GM13976 (cell line): ENCODE data around the gene LEPROT.

Source experiments
- DNase-seq: peaks from one replicate; pipeline ENCODE4 v3.0.0; 2012; ENCODE audit warnings: low spot score
- CTCF ChIP-seq: IDR thresholded peaks from 2 replicates; pipeline ENCODE4 v1.5.1; 2012; ENCODE audit warnings: borderline replicate concordance, mild to moderate bottlenecking; ENCODE audit not compliant: insufficient read depth; ENCODE audit errors: extremely low read depth, missing control alignments, control extremely low read depth
- in situ Hi-C: fragments of 300-500 bp; cut with MboI; formaldehyde crosslinking; loops from one replicate; pipeline ENCODE4 v1.12.0; 2022; ENCODE audit warnings: low sequenced_read_pairs, mixed read lengths, inconsistent platforms; ENCODE audit not compliant: unreplicated experiment

Gene LEPROT

GRCh38 chr1:65477414-65478378 is 57.2 kb downstream of the LEPROT start:
- no peak for DNase-seq
- no peak for TF ChIP-seq CTCF
- in situ Hi-C loops, result no loop called here

- no peak for TF ChIP-seq CTCF
- in situ Hi-C loops, result no loop called here
These were observed 58.0 kb downstream of the LEPROT start for GRCh38 chr1:65478379-65479026.

GRCh38 chr1:65479554-65480204 is 59.2 kb downstream of the LEPROT start:
- no peak for DNase-seq
- in situ Hi-C loops, result no loop called here
- TF ChIP-seq CTCF, result no peak

More at GRCh38 chr1:65478379-65479026, 58.0 kb downstream of the LEPROT start:
- no peak for DNase-seq

GRCh38 chr1:65480684-65481405 is 60.4 kb downstream of the LEPROT start:
- no peak for DNase-seq
- TF ChIP-seq CTCF, result no peak
- in situ Hi-C loops, result no loop called here

- DNase-seq, result no peak
- in situ Hi-C loops, result no loop called here
- no peak for TF ChIP-seq CTCF
These were observed 63.7 kb downstream of the LEPROT start for GRCh38 chr1:65483993-65484754.
